ENCODE results near the gene TPX2. TPM values are rescaled to one million over a fixed set of nuclear protein-coding genes. Genes with fewer than 3 reads are reported as not detected.

TPX2 gene
- total and polyA plus RNA-seq, 2 of the 8 experiments (the other 6 are each of a cell fraction or from before 2014, with no cell fraction given): 43.6 to 125 TPM

- no peaks in the 10 kb centered on the region for H3K79me1 ChIP-seq (ENCODE audit: low read depth, low read length)
- H3K27ac ChIP-seq (ENCODE audit: low read depth, low read length): no peak overlapping the region
- H2BK5ac ChIP-seq (ENCODE audit: low read depth, low read length): no peak overlapping the region
- H2BK12ac ChIP-seq (ENCODE audit: low read depth, low read length): peak overlapping the region; percentile 21; the same call in 1 of the 2 replicates
- no peaks in the 10 kb centered on the region for H3K9me3 ChIP-seq (ENCODE audit: insufficient read depth in 2 of 2, low read depth in 1 of 2, low read length in 1 of 2)
- no peak overlapping the region for H4K5ac ChIP-seq (ENCODE audit: insufficient read length, low read depth, low read length)
- no peak overlapping the region for H3K4me3 ChIP-seq (ENCODE audit: extremely low read depth in 1 of 4, insufficient read depth in 2 of 4, low read depth in 3 of 4, low read length in 4 of 4)
- H2BK120ac ChIP-seq (replicated peaks; ENCODE audit: low read depth, low read length): no peak overlapping the region
- H2AK5ac ChIP-seq (ENCODE audit: low read depth, low read length): no peak overlapping the region
- no peak overlapping the region for H2AFZ ChIP-seq (ENCODE audit: low read length)
- TF ChIP-seq CHD1 (IDR thresholded peaks at IDR 0.05; ENCODE audit: low read depth, low read length) (no peak), SRF (IDR thresholded peaks at IDR 0.05; ENCODE audit: low read depth, low read length) (no peak), CTCF (IDR thresholded peaks at IDR 0.05; ENCODE audit: control extremely low read depth in 1 of 3, insufficient read depth in 1 of 3, low read depth in 1 of 3, low read length in 3 of 3) (no peak), HDAC6 (IDR thresholded peaks at IDR 0.05; ENCODE audit: low read depth, low read length) (no peak), SP2 (IDR thresholded peaks at IDR 0.05; ENCODE audit: low read length) (no peak), EGR1 (IDR thresholded peaks at IDR 0.05; ENCODE audit: borderline replicate concordance, low read depth, low read length) (no peak), RNF2 (IDR thresholded peaks at IDR 0.05; ENCODE audit: borderline replicate concordance, low read depth, low read length, missing control alignments, poor library complexity, severe bottlenecking) (no peak), MAFK (IDR thresholded peaks at IDR 0.05; ENCODE audit: low read depth, low read length) (no peak), HDAC2 (IDR thresholded peaks at IDR 0.05; ENCODE audit: borderline replicate concordance in 1 of 2, low read depth in 2 of 2, low read length in 2 of 2) (no peak), CTBP2 (IDR thresholded peaks at IDR 0.05; ENCODE audit: borderline replicate concordance, insufficient read depth, insufficient read length, low read length) (no peak)
- no peak overlapping the region for H4K8ac ChIP-seq (ENCODE audit: extremely low read depth, insufficient read depth, low read length)
- no peak overlapping the region for H3K18ac ChIP-seq (ENCODE audit: extremely low read depth, low read length)
- no peaks in the 10 kb centered on the region for H4K20me1 ChIP-seq (replicated peaks in 1 of 2; ENCODE audit: control insufficient read depth in 1 of 2, insufficient read depth in 2 of 2, low read length in 2 of 2)
- no peak overlapping the region for H3K9ac ChIP-seq (replicated peaks in 1 of 4; ENCODE audit: extremely low read depth in 1 of 4, low read depth in 3 of 4, low read length in 3 of 4)
- no peak overlapping the region for H3K4me2 ChIP-seq (ENCODE audit: insufficient read depth in 1 of 2, low read depth in 2 of 2, low read length in 2 of 2)
- H3K27me3 ChIP-seq (replicated peaks in 1 of 4; ENCODE audit: control insufficient read depth in 3 of 4, extremely low read depth in 1 of 4, insufficient read depth in 3 of 4, low read length in 3 of 4): no peaks in the 10 kb centered on the region
- no peak overlapping the region for H3K14ac ChIP-seq (ENCODE audit: insufficient read length)
- no peaks in the 10 kb centered on the region for H3K79me2 ChIP-seq (ENCODE audit: control insufficient read depth in 1 of 2, insufficient read depth in 2 of 2, low read length in 2 of 2)
- FAIRE-seq (no peak), DNase-seq (ENCODE audit: low read depth in 1 of 2, low spot score in 2 of 2) (no peak)
- peaks cover 0 to 8% (median 2%) of the 10 kb centered on the region in 4 experiments; a peak in 4 of 7 replicates for H3K4me1 ChIP-seq (replicated peaks in 1 of 4; ENCODE audit: control insufficient read depth in 3 of 4, insufficient read depth in 4 of 4, low read length in 3 of 4)
- H3K23me2 ChIP-seq (ENCODE audit: low read depth, low read length): no peaks in the 10 kb centered on the region
- H3K36me3 ChIP-seq (ENCODE audit: control insufficient read depth in 2 of 4, insufficient read depth in 4 of 4, low read length in 3 of 4): no peaks in the 10 kb centered on the region
- H4K91ac ChIP-seq (replicated peaks; ENCODE audit: insufficient read length, low read length): no peak overlapping the region
- H3K23ac ChIP-seq (ENCODE audit: insufficient read length): no peak overlapping the region
- H3K4ac ChIP-seq (replicated peaks; ENCODE audit: insufficient read length, low read depth, low read length): no peak overlapping the region
- H3K56ac ChIP-seq (replicated peaks; ENCODE audit: insufficient read length, low read depth, low read length): no peak overlapping the region
- ChIA-PET POLR2A (ENCODE audit: partially characterized antibody) (interaction anchor here (0.9 to 1.2 kb wide), 2 partner anchors 22 to 27 kb away, joined by 3 read pairs; no protein-coding TSS in a partner anchor), CTCF (ENCODE audit: partially characterized antibody) (interaction anchor here (0.7 to 6.6 kb wide), 15 partner anchors 9 to 402 kb away, joined by 3 to 73 read pairs (median 8); partner anchors contain the start of genes FOXS1, PDRG1 and XKR7)
- WGBS, 2 experiments (ENCODE audit: extremely low coverage in 1 of 2, insufficient coverage in 1 of 2, insufficient read length in 1 of 2, insufficient replicate concordance in 2 of 2, low coverage in 1 of 2, low lambda C conversion rate in 2 of 2, missing lambda C conversion rate in 1 of 2): 87% methylated on average over 4 of the region's 4 CpGs; no CpG with 5 or more reads in 1 of the 2 experiments
- H2BK15ac ChIP-seq (ENCODE audit: low read length): no peak overlapping the region
- H2BK20ac ChIP-seq (ENCODE audit: low read length): no peak overlapping the region; the same call in 1 of the 2 replicates
Observed at GRCh38 chr20:31824125-31824485, 85.0 kb downstream of the TPX2 start.
